D721Med (cell line): ENCODE data around the gene LRRC3C.
A peak's percentile ranks its signal among the peaks of the same experiment; 100 is the strongest.

ENCODE experiments used
- DNase-seq: peaks from one replicate; pipeline ENCODE4 v3.0.0; 2011; ENCODE audit warnings: low spot score; ENCODE audit not compliant: insufficient read length
- FAIRE-seq: peaks from 2 replicates; lab custom pipeline; 2011; peaks lifted over from hg19 to GRCh38; lab: Jason Lieb, UNC
- TF ChIP-seq, protein P1 (sequence below): IDR thresholded peaks from 2 replicates; pipeline ENCODE4 v1.5.1; 2012; ENCODE audit warnings: mild to moderate bottlenecking, control low read depth; ENCODE audit not compliant: insufficient read depth; ENCODE audit errors: missing control alignments

LRRC3C gene

DNA sequence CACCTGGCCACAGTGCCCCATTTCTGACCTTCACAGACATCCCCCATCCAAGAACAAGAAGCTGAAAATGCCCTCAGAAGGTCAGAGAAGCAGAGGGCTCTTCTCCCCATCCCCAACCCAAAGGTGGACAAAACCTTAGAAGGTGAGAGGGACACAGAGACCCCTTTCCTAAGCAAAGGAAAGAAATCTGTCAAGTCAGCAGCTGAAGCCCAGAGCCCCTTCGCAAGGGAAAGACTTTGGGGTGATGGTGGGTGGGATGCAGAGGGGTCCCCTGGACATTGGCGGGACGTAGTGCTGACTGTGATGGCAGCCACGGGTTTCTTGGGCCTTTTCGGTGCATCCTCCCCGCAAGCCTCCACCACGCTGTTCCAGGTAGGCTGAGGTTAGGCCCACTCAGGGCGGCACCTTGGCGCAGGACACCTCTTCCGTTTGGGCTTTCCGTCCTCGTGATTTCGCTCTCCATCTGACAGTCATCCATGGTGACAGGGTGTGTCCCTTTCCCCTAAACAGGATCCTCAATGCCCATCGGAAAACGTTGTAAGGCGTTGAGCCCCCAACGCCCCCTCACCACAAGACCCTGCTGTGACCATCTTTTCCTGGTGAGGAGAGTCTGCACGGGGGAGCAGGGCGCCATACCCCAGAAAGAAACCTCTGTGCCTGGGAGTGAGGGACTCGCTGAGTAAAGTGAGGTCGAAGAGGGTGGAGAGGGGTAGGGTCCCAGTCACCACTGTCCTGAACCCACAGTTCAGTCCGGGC is 24.6 kb downstream of the LRRC3C start:
- TF ChIP-seq, protein P1, sequence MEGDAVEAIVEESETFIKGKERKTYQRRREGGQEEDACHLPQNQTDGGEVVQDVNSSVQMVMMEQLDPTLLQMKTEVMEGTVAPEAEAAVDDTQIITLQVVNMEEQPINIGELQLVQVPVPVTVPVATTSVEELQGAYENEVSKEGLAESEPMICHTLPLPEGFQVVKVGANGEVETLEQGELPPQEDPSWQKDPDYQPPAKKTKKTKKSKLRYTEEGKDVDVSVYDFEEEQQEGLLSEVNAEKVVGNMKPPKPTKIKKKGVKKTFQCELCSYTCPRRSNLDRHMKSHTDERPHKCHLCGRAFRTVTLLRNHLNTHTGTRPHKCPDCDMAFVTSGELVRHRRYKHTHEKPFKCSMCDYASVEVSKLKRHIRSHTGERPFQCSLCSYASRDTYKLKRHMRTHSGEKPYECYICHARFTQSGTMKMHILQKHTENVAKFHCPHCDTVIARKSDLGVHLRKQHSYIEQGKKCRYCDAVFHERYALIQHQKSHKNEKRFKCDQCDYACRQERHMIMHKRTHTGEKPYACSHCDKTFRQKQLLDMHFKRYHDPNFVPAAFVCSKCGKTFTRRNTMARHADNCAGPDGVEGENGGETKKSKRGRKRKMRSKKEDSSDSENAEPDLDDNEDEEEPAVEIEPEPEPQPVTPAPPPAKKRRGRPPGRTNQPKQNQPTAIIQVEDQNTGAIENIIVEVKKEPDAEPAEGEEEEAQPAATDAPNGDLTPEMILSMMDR = no peak
- DNase-seq (no peak), FAIRE-seq (no peak)

GRCh38 chr17:39952680-39953470 is 25.3 kb downstream of the LRRC3C start:
- TF ChIP-seq, protein P1 = no peak
- FAIRE-seq = no peak
- DNase-seq = peak; percentile 79

DNA sequence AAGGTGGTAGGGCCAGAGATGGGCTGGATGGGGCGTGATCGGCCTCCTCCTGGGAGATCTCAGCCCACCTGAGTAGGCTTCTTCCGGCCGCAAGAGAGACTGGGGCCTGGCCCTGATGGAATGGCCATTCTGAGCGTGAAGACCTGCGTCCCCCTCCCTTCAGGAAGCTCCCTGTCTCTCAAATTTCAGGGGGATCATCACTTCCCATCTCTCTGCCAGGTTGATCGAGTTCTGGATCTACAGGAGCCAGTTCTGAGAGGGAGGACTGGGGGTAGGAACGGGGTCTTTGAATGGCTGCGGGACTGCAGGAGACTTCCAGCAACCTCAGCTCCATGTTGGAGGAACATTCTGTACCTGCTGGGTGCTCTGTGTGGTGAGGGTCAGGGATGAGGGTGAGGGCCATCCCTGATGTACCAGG is 25.9 kb downstream of the LRRC3C start:
- DNase-seq = no peak
- TF ChIP-seq, protein P1 = no peak
- no peak for FAIRE-seq

DNA sequence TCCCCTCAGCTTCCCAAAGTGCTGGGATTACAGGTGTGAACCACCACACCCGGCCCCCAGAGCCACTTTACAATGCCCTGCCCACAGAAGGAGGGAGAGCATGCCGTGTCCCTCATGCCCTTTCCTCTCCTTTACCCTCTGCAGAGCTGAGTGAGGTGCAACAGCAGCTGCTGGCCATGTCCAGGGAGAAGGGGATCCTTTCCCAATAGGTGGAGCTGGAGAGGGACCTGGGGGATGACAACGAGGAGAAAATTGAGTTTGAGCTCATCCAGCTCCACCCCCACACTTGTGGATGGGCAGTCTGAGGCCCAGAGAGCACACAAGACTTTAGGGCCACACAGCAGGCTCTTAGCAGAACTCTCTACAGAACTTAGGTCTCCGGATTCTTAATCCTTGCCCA is 27.3 kb downstream of the LRRC3C start:
- TF ChIP-seq, protein P1 = no peak
- FAIRE-seq = no peak
- no peak for DNase-seq

- no peak for DNase-seq
- no peak for FAIRE-seq
- TF ChIP-seq, protein P1 = no peak
Observed at GRCh38 chr17:39955726-39956225, 28.2 kb downstream of the LRRC3C start.

DNA sequence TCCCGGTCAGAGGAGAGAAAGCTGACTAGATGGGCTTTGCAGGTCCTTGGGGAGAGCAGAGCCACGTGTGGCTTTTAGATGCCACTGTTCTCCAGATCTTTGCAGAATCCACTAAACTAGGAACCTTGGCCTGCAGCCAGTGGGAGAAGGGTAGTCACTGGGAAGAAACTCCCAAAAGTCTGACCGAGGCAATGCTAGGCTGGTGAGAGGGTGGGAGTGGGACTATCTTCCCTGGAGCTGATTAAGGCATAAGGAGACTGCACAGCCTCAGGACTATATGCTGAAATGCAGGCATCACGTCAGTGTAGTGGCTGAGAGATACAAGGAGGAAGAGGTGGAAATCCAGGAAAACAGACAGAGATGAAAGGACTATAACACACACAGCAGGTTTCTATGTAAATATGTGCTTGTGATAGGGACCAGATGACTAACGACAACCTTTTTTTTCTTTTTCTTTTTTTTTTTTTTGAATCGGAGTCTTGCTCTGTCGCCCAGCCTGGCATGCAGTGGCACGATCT is 33.1 kb downstream of the LRRC3C start:
- TF ChIP-seq, protein P1 = no peak
- FAIRE-seq = no peak
- no peak for DNase-seq
